ENCODE data around the gene S100PBP.

GRCh38 chr1:32782086-32782485 is 35.4 kb upstream of the S100PBP start:
- TF ChIP-seq POLR2AphosphoS5 (IDR thresholded peaks at IDR 0.05; ENCODE audit: low read depth, low read length) (no peak), TAF1 (IDR thresholded peaks at IDR 0.05; ENCODE audit: borderline replicate concordance, insufficient read depth, low read length) (no peak), REST (IDR thresholded peaks at IDR 0.05; ENCODE audit: insufficient read depth in 1 of 2, low read depth in 2 of 2, low read length in 2 of 2) (no peak), SIN3A (IDR thresholded peaks at IDR 0.05; ENCODE audit: borderline replicate concordance, insufficient read depth, low read length) (no peak)
